Right cardiac atrium (tissue), 5 donors: ENCODE measurements around the gene ALOX12B. TPM values are rescaled to one million over a fixed set of nuclear protein-coding genes. Genes with fewer than 3 reads are reported as not detected.
A peak's percentile ranks its signal among the peaks of the same experiment; 100 is the strongest.

Source experiments
- ATAC-seq, 2 donors: fragments of 200-7000 bp; cut with Tn5 transposase; one replicate each; pipeline versions ENCODE4 v1.8.0 to v1.9.1; 2020; ENCODE audit warnings: moderate library complexity in 2 of 2, mild to moderate bottlenecking in 1 of 2
- DNase-seq, 3 donors: peaks; one replicate each; pipeline ENCODE4 v3.0.0-alpha.2; 2020
- H3K27ac ChIP-seq: one replicate; pipeline ENCODE4 v1.5.1; 2013; ENCODE audit warnings: mild to moderate bottlenecking, low read length, control low read depth, moderate library complexity
- H3K27me3 ChIP-seq: one replicate; pipeline ENCODE4 v1.6.1; 2013; ENCODE audit not compliant: control insufficient read depth, insufficient read depth
- H3K4me1 ChIP-seq: one replicate; pipeline ENCODE4 v1.6.1; 2013; ENCODE audit warnings: low read length; ENCODE audit not compliant: control insufficient read depth, insufficient read depth
- H3K4me3 ChIP-seq: one replicate; pipeline ENCODE4 v1.5.1; 2013; ENCODE audit warnings: low read length, control low read depth
- H3K9me3 ChIP-seq: one replicate; pipeline ENCODE4 v1.6.1; 2013; ENCODE audit warnings: low read length; ENCODE audit not compliant: control insufficient read depth
- WGBS: extraction: QIAGEN DNeasy Blood & Tissue Kit; methylation state at CpG from one replicate; pipeline ENCODE4 v1.1.7; 2013; 5-methylcytosine and 5-hydroxymethylcytosine counted together
- intact Hi-C, 4 donors: fragments of 100-400 bp; cut with DNase I; formaldehyde crosslinking; loops; one replicate each; pipeline versions ENCODE4 v1.11.0 to v1.14.0; 2022 to 2023
- polyA plus RNA-seq: library from polyadenylated mRNA; stranded (reverse); fragments of 200-250 nt; gene quantifications from one replicate; pipeline ENCODE4 v1.2.3, GENCODE V29; 2013
- total RNA-seq, 4 donors: library from RNA; stranded (reverse); fragmentation: NEBNext Ultra II Directional; extraction: Animal tissue kit (Norgen Biotek cat#: 25700); gene quantifications; one replicate each; pipeline ENCODE4 v1.2.1, GENCODE V29; 2021
- donor health status: healthy with polysubstance abuse.
- donor health status: DM: no; HTN: yes; CAD: no.
- donor health status: DM: no; HTN: no; CAD: no.
- donor health status: DM: no; HTN: yes; CAD: no; lungs with severe emphysema.
- donor health status: DM: yes; HTN: yes; CAD: no.

The ALOX12B gene
- total and polyA plus RNA-seq, 5 donors: 0.71 TPM; not detected in 4

GRCh38 chr17:8103549-8103948, 16.0 kb upstream of the ALOX12B start:
- no peak overlapping the region for H3K27ac ChIP-seq
- peak in 1 of 2 donors; percentile 72 for ATAC-seq
- WGBS: 71% methylated on average over 4 of the region's 4 CpGs
- intact Hi-C loops: no loop called here
- no peak for DNase-seq
- H3K4me3 ChIP-seq: no peak overlapping the region
- H3K27me3 ChIP-seq: no peaks in the 10 kb centered on the region
- no peaks in the 10 kb centered on the region for H3K4me1 ChIP-seq
- H3K9me3 ChIP-seq: no peaks in the 10 kb centered on the region

DNA sequence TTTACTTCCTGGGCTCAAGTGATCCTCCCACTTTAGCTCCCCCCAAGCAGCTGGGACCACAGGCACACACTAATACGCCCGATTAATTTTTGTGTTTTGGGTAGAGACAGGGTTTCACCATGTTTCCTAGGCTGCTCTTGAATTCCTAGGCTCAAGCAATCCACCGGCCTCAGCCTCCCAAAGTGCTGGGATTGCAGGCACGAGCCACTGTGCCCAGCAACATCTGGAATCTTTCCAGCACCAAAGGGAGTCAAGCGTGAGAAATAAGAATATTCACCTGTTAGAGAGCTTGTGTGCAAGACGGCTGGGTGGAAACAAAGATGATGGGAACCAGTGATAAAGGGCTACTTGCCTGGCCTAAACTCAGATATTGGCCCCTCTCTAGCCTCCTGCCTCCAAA, 14.2 kb upstream of the ALOX12B start:
- Histone ChIP-seq H3K4me1 (no peaks in the 10 kb centered on the region), H3K27me3 (no peaks in the 10 kb centered on the region), H3K27ac (no peak overlapping the region), H3K9me3 (no peaks in the 10 kb centered on the region), H3K4me3 (no peak overlapping the region)
- DNase-seq (no peak), ATAC-seq (no peak)
- 70% methylated on average over 6 of the region's 6 CpGs for WGBS
- intact Hi-C loops: no loop called here

- no peaks in the 10 kb centered on the region for H3K4me1 ChIP-seq
- no peaks in the 10 kb centered on the region for H3K27me3 ChIP-seq
- ATAC-seq (no peak), DNase-seq (no peak)
- WGBS: 83% methylated on average over 2 of the region's 2 CpGs
- H3K4me3 ChIP-seq: no peak overlapping the region
- H3K27ac ChIP-seq: no peak overlapping the region
- H3K9me3 ChIP-seq: no peaks in the 10 kb centered on the region
- intact Hi-C loops: no loop called here
Observed at GRCh38 chr17:8100763-8101162, 13.2 kb upstream of the ALOX12B start.

DNA sequence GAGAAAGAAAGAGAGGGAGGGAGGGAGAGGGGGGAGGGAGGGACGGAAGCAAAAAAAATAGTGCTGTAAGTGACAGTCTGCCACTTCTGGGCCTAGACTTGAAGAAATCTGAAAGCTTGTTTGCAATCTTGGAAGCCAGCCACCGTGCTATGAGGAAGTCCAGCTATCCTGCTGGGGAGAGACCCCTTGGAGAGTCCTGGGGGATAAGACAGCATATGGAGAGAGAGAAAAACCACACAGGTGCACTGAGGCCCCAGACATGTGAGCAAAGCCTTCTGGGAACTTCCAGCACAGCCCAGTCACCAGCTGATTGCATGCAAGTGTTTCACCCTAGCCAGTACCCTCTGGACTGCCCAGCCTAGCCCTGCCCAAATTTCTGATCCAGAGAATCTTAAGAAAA, 12.6 kb upstream of the ALOX12B start:
- Histone ChIP-seq H3K4me3 (no peak overlapping the region), H3K27me3 (no peaks in the 10 kb centered on the region), H3K27ac (no peak overlapping the region), H3K4me1 (no peaks in the 10 kb centered on the region), H3K9me3 (no peaks in the 10 kb centered on the region)
- ATAC-seq (no peak), DNase-seq (no peak)
- intact Hi-C loops: no loop called here
- WGBS: 46% methylated on average over 2 of the region's 2 CpGs

- DNase-seq (no peak), ATAC-seq (no peak)
- Histone ChIP-seq H3K4me1 (no peaks in the 10 kb centered on the region), H3K27me3 (no peaks in the 10 kb centered on the region), H3K27ac (no peak overlapping the region), H3K4me3 (no peak overlapping the region), H3K9me3 (no peaks in the 10 kb centered on the region)
- 88% methylated on average over 8 of the region's 8 CpGs for WGBS
- intact Hi-C loops: loop anchor here in 2 of 4 donors (10.0 kb wide), 2 partner anchors 208 to 218 kb away; partner anchors contain the start of gene ARHGEF15 (in 1 of the 2)
Observed at GRCh38 chr17:8096541-8096940, 9.0 kb upstream of the ALOX12B start.

DNA sequence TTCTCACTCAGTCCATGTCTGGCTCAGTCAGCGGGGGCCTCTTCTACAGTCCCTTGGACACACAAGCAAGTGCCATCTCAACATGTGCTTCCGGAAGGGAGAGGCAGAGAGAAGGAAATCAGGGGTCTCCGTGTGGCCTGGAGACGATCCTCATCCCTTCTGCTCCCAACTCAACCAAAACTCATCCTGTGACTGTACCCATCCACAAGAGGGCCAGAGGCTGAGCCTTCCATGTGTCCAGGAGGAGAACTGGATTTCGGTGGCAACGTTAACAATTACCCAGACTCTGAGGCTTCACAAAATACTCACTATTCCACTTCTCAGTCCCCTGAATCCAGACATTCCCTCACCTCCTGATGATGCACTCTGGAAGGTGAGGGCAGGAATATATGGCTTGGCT, 7.8 kb upstream of the ALOX12B start:
- intact Hi-C loops: loop anchor here in 2 of 4 donors (10.0 kb wide), 2 partner anchors 209 to 219 kb away; partner anchors contain the start of gene ARHGEF15 (in 1 of the 2)

DNA sequence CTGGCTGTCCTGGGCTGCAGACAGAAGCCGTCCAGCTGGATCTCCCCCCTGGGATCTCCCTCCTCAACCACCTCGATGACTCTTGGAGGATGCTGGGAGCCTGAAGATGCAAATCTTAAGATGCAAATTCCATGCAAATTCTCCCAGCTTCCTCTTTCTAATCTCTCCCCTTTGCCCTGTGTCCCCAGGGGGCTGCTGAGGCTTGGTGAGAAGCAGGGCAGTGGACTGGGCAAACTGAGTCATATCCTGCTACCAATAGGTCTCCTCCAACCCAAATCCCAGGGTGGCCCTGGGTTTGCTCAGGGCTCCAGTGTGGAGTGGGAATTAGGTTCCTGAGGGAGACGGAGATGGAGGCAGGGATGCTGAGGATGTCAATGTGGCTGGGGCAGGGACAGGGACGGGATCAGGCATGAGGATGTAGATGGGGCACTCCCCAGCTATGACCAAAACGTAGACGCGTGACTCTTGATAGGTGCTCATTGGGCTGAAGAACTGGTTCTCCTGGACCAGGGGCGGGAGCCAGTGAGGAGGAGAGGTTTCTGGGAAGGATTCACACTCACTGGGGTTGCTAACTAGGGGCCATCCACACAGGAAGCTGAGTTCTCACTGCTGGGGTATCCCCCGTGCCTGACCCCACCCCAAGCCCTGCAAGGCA, 3.6 kb upstream of the ALOX12B start:
- DNase-seq: no peak

More for the DNA sequence above, 7.8 kb upstream of the ALOX12B start:
- H3K27ac ChIP-seq: no peak overlapping the region
- 70% methylated on average over 6 of the region's 6 CpGs for WGBS
- no peaks in the 10 kb centered on the region for H3K27me3 ChIP-seq
- H3K4me1 ChIP-seq: no peaks in the 10 kb centered on the region
- ATAC-seq (no peak), DNase-seq (no peak)
- no peak overlapping the region for H3K4me3 ChIP-seq
- no peaks in the 10 kb centered on the region for H3K9me3 ChIP-seq

GRCh38 chr17:8089728-8090127, 2.2 kb upstream of the ALOX12B start:
- no peaks in the 10 kb centered on the region for H3K4me1 ChIP-seq
- no peaks in the 10 kb centered on the region for H3K9me3 ChIP-seq
- no peak for ATAC-seq
- 74% methylated on average over 6 of the region's 6 CpGs for WGBS
- no peak overlapping the region for H3K27ac ChIP-seq
- H3K27me3 ChIP-seq: no peaks in the 10 kb centered on the region
- H3K4me3 ChIP-seq: no peak overlapping the region
- DNase-seq: no peak
- intact Hi-C loops: loop anchor here in 2 of 4 donors (10.0 kb wide), 2 partner anchors 215 to 225 kb away; partner anchors contain the start of gene ARHGEF15 (in 1 of the 2)

More for the DNA sequence above, 3.6 kb upstream of the ALOX12B start:
- intact Hi-C loops: loop anchor here in 2 of 4 donors (10.0 kb wide), 2 partner anchors 214 to 224 kb away; partner anchors contain the start of gene ARHGEF15 (in 1 of the 2)
- H3K27me3 ChIP-seq: no peaks in the 10 kb centered on the region
- H3K4me1 ChIP-seq: no peaks in the 10 kb centered on the region
- no peak overlapping the region for H3K4me3 ChIP-seq
- peak in 1 of 2 donors; percentile 25 for ATAC-seq
- H3K27ac ChIP-seq: no peak overlapping the region
- no peaks in the 10 kb centered on the region for H3K9me3 ChIP-seq
- 41% methylated on average over 9 of the region's 9 CpGs for WGBS

- WGBS: 72% methylated on average over 5 of the region's 5 CpGs
- H3K4me1 ChIP-seq: no peaks in the 10 kb centered on the region
- no peaks in the 10 kb centered on the region for H3K9me3 ChIP-seq
- DNase-seq (no peak), ATAC-seq (no peak)
- intact Hi-C loops: no loop called here
- H3K27ac ChIP-seq: no peak overlapping the region
- no peak overlapping the region for H3K4me3 ChIP-seq
- no peaks in the 10 kb centered on the region for H3K27me3 ChIP-seq
Observed at GRCh38 chr17:8087952-8088230, 375 bp upstream of the ALOX12B start.

- Histone ChIP-seq H3K27ac (no peak overlapping the region), H3K4me1 (no peaks in the 10 kb centered on the region), H3K9me3 (no peaks in the 10 kb centered on the region), H3K27me3 (no peaks in the 10 kb centered on the region), H3K4me3 (no peak overlapping the region)
- WGBS: 83% methylated on average over 6 of the region's 6 CpGs
- no peak for ATAC-seq
- intact Hi-C loops: loop anchor here in 1 of 4 donors (5.0 kb wide), 1 partner anchor 33 kb away; the partner anchor contains the start of gene ALOXE3
- no peak for DNase-seq
Observed at GRCh38 chr17:8084250-8084649, 3.3 kb downstream of the ALOX12B start.

DNA sequence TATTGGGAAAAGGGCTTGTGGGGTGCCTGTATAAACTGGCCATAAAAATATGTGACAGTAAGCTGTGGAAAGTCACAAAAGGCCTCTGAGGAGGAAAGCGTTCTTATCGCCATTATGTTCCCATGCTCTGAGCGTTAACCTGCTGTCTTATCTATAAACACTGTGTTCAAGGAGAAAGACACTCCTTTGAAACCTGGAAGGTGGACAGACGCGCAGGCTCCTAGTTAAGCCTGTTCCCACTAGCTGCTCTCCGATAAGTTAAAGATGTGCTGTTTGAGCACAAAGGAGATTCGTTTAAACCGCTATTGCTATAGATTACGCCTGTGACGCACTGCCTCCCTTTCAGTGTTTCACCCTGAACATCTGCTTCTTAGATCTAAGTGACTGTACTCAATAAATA, 5.2 kb downstream of the ALOX12B start:
- DNase-seq: no peak
- Histone ChIP-seq H3K27ac (no peak overlapping the region), H3K4me3 (no peak overlapping the region), H3K4me1 (no peaks in the 10 kb centered on the region), H3K9me3 (no peaks in the 10 kb centered on the region), H3K27me3 (no peaks in the 10 kb centered on the region)
- 74% methylated on average over 10 of the region's 10 CpGs for WGBS
- no peak for ATAC-seq
- intact Hi-C loops: loop anchor here in 1 of 4 donors (5.0 kb wide), 1 partner anchor 35 kb away; the partner anchor contains the start of gene ALOXE3
